Fibroblast of gingiva (primary cell): Measurements from ENCODE around the gene TASP1.
A peak's percentile ranks its signal among the peaks of the same experiment; 100 is the strongest.

Experiments used
- DNase-seq: peaks from one replicate; pipeline ENCODE4 v3.0.0-alpha.2; 2011; ENCODE audit warnings: low read depth

TASP1 gene

GRCh38 chr20:13432126-13432525, 206.6 kb downstream of the TASP1 start:
- DNase-seq: no peak

GRCh38 chr20:13430346-13431002, 208.3 kb downstream of the TASP1 start:
- no peak for DNase-seq

- DNase-seq: no peak
These were observed 210.0 kb downstream of the TASP1 start for GRCh38 chr20:13428684-13429083.

- peak; percentile 20 for DNase-seq
These were observed 211.9 kb downstream of the TASP1 start for GRCh38 chr20:13426870-13427269.

DNA sequence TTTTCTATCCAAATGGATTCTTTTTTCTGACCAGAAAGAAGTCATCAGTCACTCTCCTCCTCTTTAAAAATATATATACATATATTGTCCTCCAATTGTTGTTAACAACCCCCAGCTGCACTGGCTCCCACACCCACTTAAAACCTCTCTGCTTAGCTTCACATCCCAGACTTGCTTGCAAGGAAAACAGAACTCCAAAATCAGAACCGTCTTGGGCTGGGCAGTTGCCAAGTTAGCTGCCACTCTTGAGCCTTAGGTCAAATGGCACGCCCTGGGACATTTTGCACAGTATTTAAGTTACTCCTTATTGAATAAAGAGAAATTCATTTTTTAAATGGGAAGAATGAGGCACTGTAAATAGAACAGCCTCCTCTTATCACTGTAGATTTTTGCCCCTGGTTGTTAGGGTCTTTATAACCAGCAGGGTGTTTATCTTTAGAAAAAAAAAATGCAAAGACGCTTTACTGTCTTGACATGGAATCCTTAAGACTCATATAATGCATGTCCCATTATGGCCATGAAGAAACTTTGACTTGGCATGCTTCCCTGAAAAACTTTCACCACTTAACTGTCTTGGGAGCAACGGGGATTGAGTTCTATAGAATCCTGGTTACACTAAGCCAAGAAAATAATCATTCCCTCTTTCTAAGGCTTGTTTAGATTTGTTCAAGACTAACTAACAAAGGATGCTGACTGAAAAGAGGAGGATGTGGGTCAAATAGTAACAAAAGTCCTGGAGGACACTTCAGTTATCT, 213.2 kb downstream of the TASP1 start:
- DNase-seq: no peak

GRCh38 chr20:13424174-13424833, 214.4 kb downstream of the TASP1 start:
- DNase-seq: no peak

DNA sequence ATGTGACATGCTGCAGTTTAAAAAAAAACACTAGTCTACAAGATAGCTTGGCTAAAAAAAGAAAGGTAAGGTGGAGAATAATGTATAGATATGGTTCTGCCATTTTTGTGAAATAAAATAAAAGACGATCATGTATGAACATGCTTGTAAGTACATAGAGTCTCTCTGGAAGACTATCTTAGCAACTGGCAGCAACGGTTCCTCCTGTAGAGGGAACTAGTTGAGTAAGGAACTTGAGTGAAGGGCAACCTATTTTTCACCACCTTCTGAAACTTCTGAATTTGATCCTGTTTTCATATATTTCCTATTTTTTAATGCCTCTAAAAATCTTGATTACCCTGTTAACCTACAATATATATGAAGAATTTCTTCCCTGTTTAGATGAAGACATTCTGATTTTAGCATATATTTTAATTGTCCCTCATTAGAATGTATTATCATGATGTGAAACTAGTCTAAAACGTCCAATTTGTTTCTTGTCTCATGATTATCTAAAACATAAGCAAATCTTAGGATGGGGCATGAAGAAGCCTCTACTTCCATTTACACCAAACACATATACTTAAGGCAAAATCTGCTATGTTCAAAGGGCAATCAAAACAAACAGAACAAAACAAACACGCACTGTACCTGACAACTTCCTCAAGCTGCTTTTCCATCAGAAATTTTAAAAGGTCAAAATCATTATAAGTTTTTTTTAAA, 215.1 kb downstream of the TASP1 start:
- no peak for DNase-seq

- DNase-seq: no peak
These were observed 216.1 kb downstream of the TASP1 start for GRCh38 chr20:13422637-13423036.

GRCh38 chr20:13420625-13421024, 218.1 kb downstream of the TASP1 start:
- no peak for DNase-seq

DNA sequence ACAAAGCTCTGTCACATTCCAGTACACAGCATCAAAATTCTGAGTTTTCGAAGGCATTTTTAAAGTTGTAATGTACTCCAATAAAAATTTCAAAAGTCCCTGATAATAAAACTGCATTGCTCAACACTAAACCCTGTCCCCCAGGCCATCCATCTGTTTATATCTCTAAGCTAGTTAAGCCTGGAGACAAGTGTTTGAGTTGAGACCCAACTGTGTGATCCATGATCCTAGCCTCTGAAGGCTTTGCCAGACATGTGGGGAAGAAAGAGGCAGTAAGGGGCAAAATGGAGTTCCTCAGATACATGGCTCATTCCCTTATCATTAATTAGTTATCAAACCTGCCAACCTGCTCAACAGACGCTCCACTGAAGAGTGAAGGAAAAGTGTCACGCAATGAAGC, 219.3 kb downstream of the TASP1 start:
- no peak for DNase-seq

GRCh38 chr20:13418263-13419229, 220.2 kb downstream of the TASP1 start:
- DNase-seq: peak; percentile 13

DNA sequence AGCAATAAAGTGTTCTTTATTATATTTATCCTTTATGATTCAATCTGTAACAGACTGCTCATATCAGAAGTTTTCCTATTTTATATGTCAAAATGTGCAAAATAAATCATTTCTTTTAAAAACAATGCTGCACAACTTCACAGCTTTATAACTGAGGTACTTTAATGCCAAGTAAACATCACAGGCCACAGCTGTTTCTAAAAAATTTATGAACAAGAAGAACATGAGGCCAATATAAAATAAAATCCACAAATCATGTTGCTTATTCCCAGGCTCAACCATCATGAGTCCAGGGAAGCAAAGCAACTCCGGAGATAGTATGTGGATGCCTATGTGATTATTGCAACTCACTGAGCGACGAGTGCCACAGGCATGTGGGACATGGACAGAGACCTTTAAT, 222.2 kb downstream of the TASP1 start:
- no peak for DNase-seq

GRCh38 chr20:13412806-13413445, 225.8 kb downstream of the TASP1 start:
- DNase-seq: peak; percentile 70

DNA sequence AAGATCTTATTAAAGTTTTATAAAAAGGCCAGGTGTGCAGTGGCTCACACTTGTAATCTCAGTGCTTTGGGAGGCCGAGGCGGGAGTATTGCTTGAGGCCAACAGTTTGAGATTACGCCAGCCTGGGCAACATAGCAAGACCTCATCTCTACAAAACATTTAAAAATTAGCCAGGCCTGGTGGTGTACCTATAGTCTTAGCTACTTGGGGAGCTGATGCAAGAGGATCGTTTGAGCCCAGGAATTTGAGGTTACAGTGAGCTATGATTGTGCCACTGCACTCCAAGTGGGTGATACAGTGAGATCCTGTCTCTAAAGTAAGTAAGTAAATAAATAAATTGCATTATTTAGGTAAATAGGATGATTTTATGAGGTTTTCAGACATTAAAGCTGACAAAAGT, 234.4 kb downstream of the TASP1 start:
- no peak for DNase-seq

DNA sequence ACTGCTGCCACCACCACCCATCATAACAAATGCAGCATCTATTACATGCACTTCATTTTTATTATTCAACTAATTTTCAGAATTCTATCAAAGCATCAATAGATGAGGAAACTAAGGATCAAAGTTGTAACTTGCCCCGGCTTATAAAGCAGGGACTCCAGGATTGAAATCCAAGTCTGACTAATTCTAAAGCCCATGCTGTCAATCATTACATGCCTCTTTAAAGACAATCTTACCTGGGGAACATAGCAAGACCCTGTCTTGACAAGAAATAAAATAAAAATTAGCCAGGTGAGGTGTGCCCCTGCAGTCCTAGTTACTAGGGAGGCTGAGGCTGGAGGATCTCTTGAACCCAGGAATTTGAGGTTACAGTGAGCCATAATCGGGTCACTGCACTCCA, 235.3 kb downstream of the TASP1 start:
- DNase-seq: no peak

DNA sequence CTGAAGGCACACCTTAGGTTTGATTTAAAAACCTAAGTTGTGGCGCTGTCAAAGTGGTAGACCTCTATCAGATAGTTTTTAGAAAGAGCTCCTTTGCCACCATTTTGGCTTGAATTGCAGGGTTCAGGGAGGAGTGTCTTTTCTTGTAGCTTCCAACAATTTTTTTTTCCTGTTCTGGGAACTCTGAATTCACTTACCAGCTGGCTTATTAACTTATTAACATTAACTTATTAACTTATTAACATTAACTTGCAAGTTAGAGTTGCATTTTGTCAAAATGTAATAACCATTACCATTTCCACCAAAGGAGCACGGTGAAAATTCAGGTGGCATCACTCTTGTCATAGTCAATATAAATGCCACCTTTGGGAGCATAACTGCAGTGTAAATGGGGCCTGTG, 235.7 kb downstream of the TASP1 start:
- no peak for DNase-seq

- no peak for DNase-seq
These were observed 236.5 kb downstream of the TASP1 start for GRCh38 chr20:13402171-13402760.

DNA sequence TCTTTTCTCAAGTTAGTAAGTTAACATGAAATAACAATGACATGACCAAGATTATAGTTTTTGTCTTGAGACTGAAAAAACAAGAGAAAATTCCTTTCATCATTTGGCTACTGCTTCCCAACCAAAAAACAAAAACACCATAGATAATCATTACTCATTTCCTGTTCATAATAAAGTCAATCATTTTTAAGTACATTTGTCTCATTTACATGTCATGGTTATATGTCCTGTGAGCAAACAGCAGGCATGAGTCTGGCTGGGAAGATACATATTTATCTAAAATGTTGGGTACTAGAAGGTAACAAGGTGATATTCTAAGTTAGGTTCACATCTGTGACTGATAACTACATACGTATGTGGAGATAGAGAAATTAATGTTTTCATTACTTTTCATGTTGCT, 237.1 kb downstream of the TASP1 start:
- no peak for DNase-seq

DNA sequence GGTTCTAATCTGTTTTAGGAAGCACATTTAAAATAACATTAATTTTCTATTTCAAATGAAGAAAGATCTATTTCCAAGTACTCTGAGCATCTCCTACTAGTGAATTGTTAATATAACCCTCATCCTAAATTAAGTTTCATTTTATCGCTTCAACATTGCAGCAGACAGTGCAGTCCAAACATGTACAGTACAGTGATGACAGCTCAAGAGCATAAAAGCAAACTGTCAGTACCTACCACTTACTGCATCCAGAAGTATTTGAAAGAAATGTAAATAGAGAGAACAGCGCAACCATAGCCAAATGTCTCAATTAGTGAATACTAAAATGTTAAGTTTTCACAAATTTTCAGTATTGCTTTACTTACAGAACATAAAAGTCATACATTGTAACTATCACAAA, 238.3 kb downstream of the TASP1 start:
- no peak for DNase-seq

GRCh38 chr20:13397300-13397724, 241.4 kb downstream of the TASP1 start:
- no peak for DNase-seq

DNA sequence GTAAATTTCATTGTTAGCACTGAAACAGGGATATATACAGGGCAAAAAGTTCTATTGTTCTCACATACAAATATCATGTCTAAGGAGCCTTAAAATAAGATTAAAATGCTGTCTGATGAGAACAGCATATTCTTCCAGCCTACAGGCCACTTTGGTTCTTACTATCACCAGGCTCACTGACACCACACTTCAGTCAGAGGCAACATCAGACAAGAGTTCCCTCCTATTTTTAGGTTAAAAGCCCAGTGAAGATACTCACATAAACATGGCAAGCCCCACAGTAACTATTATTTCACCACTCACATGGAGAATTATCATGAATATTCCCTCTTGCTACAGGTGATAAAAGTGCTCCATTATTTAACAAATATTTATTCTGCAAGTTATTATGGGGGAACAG, 241.9 kb downstream of the TASP1 start:
- no peak for DNase-seq
